Transverse colon (tissue), 4 donors: ENCODE results near the gene PCSK9. TPM values are rescaled to one million over a fixed set of nuclear protein-coding genes. Genes with fewer than 3 reads are reported as not detected.

Source experiments
- DNase-seq: peaks from one replicate; pipeline ENCODE4 v3.0.0-alpha.2; 2019
- H3K27ac ChIP-seq, 4 donors: fragments of 200-600 bp; sonication (generic); 2 replicates each; pipeline ENCODE4 v1.5.1; 2016 to 2018; ENCODE audit warnings: inconsistent platforms in 4 of 4
- H3K27me3 ChIP-seq: fragments of 200-600 bp; sonication (generic); 2 replicates; pipeline ENCODE4 v1.5.1; 2017; ENCODE audit warnings: inconsistent platforms
- H3K36me3 ChIP-seq, 4 donors: fragments of 200-600 bp; sonication (generic); 2 replicates each; pipeline ENCODE4 v1.5.1; 2017 to 2019; ENCODE audit warnings: inconsistent platforms in 4 of 4
- H3K4me1 ChIP-seq, 4 donors: fragments of 200-600 bp; sonication (generic); 2 replicates each; pipeline ENCODE4 v1.5.1; 2017 to 2020; ENCODE audit warnings: inconsistent platforms in 4 of 4
- H3K4me3 ChIP-seq, 4 donors: fragments of 200-600 bp; sonication (generic); 1 replicate in 1 of 4; 2 replicates in 3 of 4; pipeline versions ENCODE4 v1.5.1 to v1.6.1; 2017 to 2019; ENCODE audit warnings: inconsistent platforms in 4 of 4
- H3K9me3 ChIP-seq, 2 donors: fragments of 200-600 bp; sonication (generic); 2 replicates each; pipeline ENCODE4 v1.5.1; 2017 to 2019; ENCODE audit warnings: inconsistent platforms in 2 of 2
- CTCF ChIP-seq, 5 experiments: fragments of 200-600 bp in 3 of 5; fragments of 450-650 bp in 2 of 5; sonication (generic) in 3 of 5; IDR thresholded peaks; 1 replicate in 2 of 5; 2 replicates in 3 of 5; pipeline ENCODE4 v1.5.1; 2016 to 2017; ENCODE audit warnings: antibody characterized with exemption in 5 of 5, inconsistent platforms in 3 of 5, mild to moderate bottlenecking in 2 of 5, moderate library complexity in 1 of 5
- EP300 ChIP-seq: sonication (generic); formaldehyde crosslinking; IDR thresholded peaks from one replicate; pipeline ENCODE4 v1.6.1; 2017; ENCODE audit warnings: antibody characterized with exemption, low read depth
- POLR2A ChIP-seq: fragments of 450-650 bp; IDR thresholded peaks from one replicate; pipeline ENCODE4 v1.6.1; 2016; ENCODE audit warnings: antibody characterized with exemption, mild to moderate bottlenecking, moderate library complexity
- POLR2AphosphoS5 ChIP-seq, 3 donors: sonication (generic); formaldehyde crosslinking; IDR thresholded peaks; one replicate each; pipeline ENCODE4 v1.6.1; 2016; ENCODE audit warnings: antibody characterized with exemption in 3 of 3
- WGBS, 2 donors: methylation state at CpG; one replicate each; pipeline ENCODE4 v1.1.5; 2018; ENCODE audit warnings: low coverage in 1 of 2; 5-methylcytosine and 5-hydroxymethylcytosine counted together
- in situ Hi-C, 4 donors: fragments of 200-750 bp; cut with MboI; loops; one replicate each; pipeline versions ENCODE4 v1.15.0 to v1.15.1; 2017; ENCODE audit warnings: low sequenced_read_pairs in 3 of 4, low pct_ligation_motif_present in 1 of 4, low pct_unique_long_range_greater_than_20kb in 1 of 4
- intact Hi-C: fragments of 100-400 bp; cut with DNase I; formaldehyde crosslinking; loops from one replicate; pipeline ENCODE4 v1.15.1; 2023; ENCODE audit warnings: low total_unique reads
- total RNA-seq, 4 donors: library from RNA; depleted of rRNA; stranded (reverse); fragments of >200 nt; gene quantifications; one replicate each; pipeline ENCODE4 v1.1.0, GENCODE V29; 2016

The PCSK9 gene
- total RNA-seq, 4 donors from 2014 or later, result 1.9 to 18.9 (median 2.6) TPM; not detected in 1

- TF ChIP-seq POLR2AphosphoS5 (IDR thresholded peaks at IDR 0.05), result no peak
- no peak for TF ChIP-seq CTCF (IDR thresholded peaks at IDR 0.05)
- Histone ChIP-seq H3K36me3 (peaks cover 0 to 99% (median 42%) of the 10 kb centered on the region in 4 donors), H3K9me3 (no peaks in the 10 kb centered on the region), H3K4me1 (no peaks in the 10 kb centered on the region), H3K4me3 (no peak overlapping the region), H3K27ac (no peak overlapping the region), H3K27me3 (no peaks in the 10 kb centered on the region)
- in situ Hi-C loops, result no loop called here
- WGBS, 2 donors, result 80 to 86% methylated on average over 2 to 4 of the region's 4 CpGs
- no peak for DNase-seq
- intact Hi-C loops, result no loop called here
Observed at GRCh38 chr1:55088413-55088812, 49.1 kb downstream of the PCSK9 start.

- intact Hi-C loops, result no loop called here
- H3K27ac ChIP-seq, result no peak overlapping the region
- no peaks in the 10 kb centered on the region for H3K9me3 ChIP-seq
- in situ Hi-C loops, result no loop called here
- DNase-seq, result no peak
- no peaks in the 10 kb centered on the region for H3K4me1 ChIP-seq
- TF ChIP-seq POLR2AphosphoS5 (IDR thresholded peaks at IDR 0.05) (no peak), CTCF (IDR thresholded peaks at IDR 0.05) (no peak), POLR2A (no peak), EP300 (no peak)
- no peak overlapping the region for H3K4me3 ChIP-seq
- no peaks in the 10 kb centered on the region for H3K27me3 ChIP-seq
- WGBS, 2 donors, result 87 to 100% methylated on average over 1 to 2 of the region's 2 CpGs
- H3K36me3 ChIP-seq, result peaks cover 0 to 96% (median 41%) of the 10 kb centered on the region in 4 donors
Observed at GRCh38 chr1:55089683-55090082, 50.3 kb downstream of the PCSK9 start.

- H3K27me3 ChIP-seq, result no peaks in the 10 kb centered on the region
- intact Hi-C loops (no loop called here), in situ Hi-C loops (no loop called here)
- 91 to 94% methylated on average over 2 of the region's 2 CpGs for WGBS, 2 donors
- TF ChIP-seq POLR2A, result no peak
- no peak for TF ChIP-seq CTCF (IDR thresholded peaks at IDR 0.05)
- TF ChIP-seq EP300, result no peak
- TF ChIP-seq POLR2AphosphoS5 (IDR thresholded peaks at IDR 0.05), result no peak
- H3K27ac ChIP-seq, result no peak overlapping the region
- no peaks in the 10 kb centered on the region for H3K4me1 ChIP-seq
- H3K36me3 ChIP-seq, result peaks cover 0 to 95% (median 43%) of the 10 kb centered on the region in 4 donors
- DNase-seq, result no peak
- no peak overlapping the region for H3K4me3 ChIP-seq
- H3K9me3 ChIP-seq, result no peaks in the 10 kb centered on the region
Observed at GRCh38 chr1:55092475-55092874, 53.1 kb downstream of the PCSK9 start.

- TF ChIP-seq EP300 (no peak), CTCF (IDR thresholded peaks at IDR 0.05) (no peak), POLR2A (no peak), POLR2AphosphoS5 (IDR thresholded peaks at IDR 0.05) (no peak)
- no peaks in the 10 kb centered on the region for H3K27me3 ChIP-seq
- 94 to 97% methylated on average over 5 of the region's 5 CpGs for WGBS, 2 donors
- H3K9me3 ChIP-seq, result no peaks in the 10 kb centered on the region
- DNase-seq, result no peak
- H3K4me3 ChIP-seq, result no peak overlapping the region
- no peaks in the 10 kb centered on the region for H3K4me1 ChIP-seq
- H3K36me3 ChIP-seq, result peaks cover 0 to 95% (median 46%) of the 10 kb centered on the region in 4 donors
- in situ Hi-C loops, result no loop called here
- intact Hi-C loops, result no loop called here
- H3K27ac ChIP-seq, result no peak overlapping the region
Observed at GRCh38 chr1:55095095-55095494, 55.7 kb downstream of the PCSK9 start.
